Measurements from ENCODE around the gene ADGRG1.
"Not testable (repeated sequence)": the region's sequence is repeated elsewhere in the genome, so short reads cannot be mapped to it uniquely, and the experiment has no call there.

Gene ADGRG1

GRCh38 chr16:57711993-57712392 lies 83.6 kb downstream of the ADGRG1 start:
- in situ Hi-C loops (cut with HindIII; ENCODE audit: low sequenced_read_pairs): no loop called here

- in situ Hi-C loops (cut with HindIII; ENCODE audit: low sequenced_read_pairs): not testable (repeated sequence)
These were observed 84.1 kb downstream of the ADGRG1 start for GRCh38 chr16:57712569-57712968.

GRCh38 chr16:57713596-57713995 lies 85.2 kb downstream of the ADGRG1 start:
- in situ Hi-C loops (cut with HindIII; ENCODE audit: low sequenced_read_pairs): no loop called here

- in situ Hi-C loops (cut with HindIII; ENCODE audit: low sequenced_read_pairs): no loop called here
These were observed 85.6 kb downstream of the ADGRG1 start for GRCh38 chr16:57714047-57714446.
